ENCODE results near the gene TRAF5. TPM values are rescaled to one million over a fixed set of nuclear protein-coding genes. Genes with fewer than 3 reads are reported as not detected.

Gene TRAF5
- total and polyA plus RNA-seq, 4 donors = 0.68 to 3.3 (median 1.6) TPM

- no peaks in the 10 kb centered on the region for H3K27me3 ChIP-seq (ENCODE audit: control insufficient read depth in 4 of 4, insufficient read depth in 4 of 4, low read length in 3 of 4)
- no peak for DNase-seq (ENCODE audit: low spot score)
- TF ChIP-seq FOXA2 (IDR thresholded peaks at IDR 0.05) (no peak), RAD21 (IDR thresholded peaks at IDR 0.05) (no peak), HNF4A (conservative IDR thresholded peaks at IDR 0.05) (no peak), YY1 (IDR thresholded peaks at IDR 0.05) (no peak), NR2F2 (IDR thresholded peaks at IDR 0.05) (no peak), RXRA (IDR thresholded peaks at IDR 0.05) (no peak), EGR1 (IDR thresholded peaks at IDR 0.05; ENCODE audit: low read depth in 2 of 2) (no peak)
- TF ChIP-seq, protein P1, sequence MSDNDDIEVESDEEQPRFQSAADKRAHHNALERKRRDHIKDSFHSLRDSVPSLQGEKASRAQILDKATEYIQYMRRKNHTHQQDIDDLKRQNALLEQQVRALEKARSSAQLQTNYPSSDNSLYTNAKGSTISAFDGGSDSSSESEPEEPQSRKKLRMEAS (IDR thresholded peaks at IDR 0.05) = no peak
- no peak overlapping the region for H3K4me3 ChIP-seq (ENCODE audit: low read depth in 1 of 3, low read length in 3 of 3)
- H3K4me1 ChIP-seq (ENCODE audit: control insufficient read depth in 4 of 4, insufficient read depth in 4 of 4, low read length in 3 of 4) = no peaks in the 10 kb centered on the region
- no peaks in the 10 kb centered on the region for H3K36me3 ChIP-seq (ENCODE audit: control insufficient read depth in 4 of 4, insufficient read depth in 3 of 4, low read depth in 1 of 4, low read length in 3 of 4)
- 40% methylated on average over 1 of the region's 1 CpG for WGBS
- no peaks in the 10 kb centered on the region for H3K9me3 ChIP-seq (ENCODE audit: control insufficient read depth in 4 of 4, low read length in 3 of 4)
- no peak overlapping the region for H3K9ac ChIP-seq (ENCODE audit: low read depth in 1 of 2, low read length in 2 of 2)
- H3K27ac ChIP-seq (ENCODE audit: low read depth in 1 of 2, low read length in 2 of 2) = no peak overlapping the region
Measured at GRCh38 chr1:211353562-211354212, 27.1 kb downstream of the TRAF5 start.

DNA sequence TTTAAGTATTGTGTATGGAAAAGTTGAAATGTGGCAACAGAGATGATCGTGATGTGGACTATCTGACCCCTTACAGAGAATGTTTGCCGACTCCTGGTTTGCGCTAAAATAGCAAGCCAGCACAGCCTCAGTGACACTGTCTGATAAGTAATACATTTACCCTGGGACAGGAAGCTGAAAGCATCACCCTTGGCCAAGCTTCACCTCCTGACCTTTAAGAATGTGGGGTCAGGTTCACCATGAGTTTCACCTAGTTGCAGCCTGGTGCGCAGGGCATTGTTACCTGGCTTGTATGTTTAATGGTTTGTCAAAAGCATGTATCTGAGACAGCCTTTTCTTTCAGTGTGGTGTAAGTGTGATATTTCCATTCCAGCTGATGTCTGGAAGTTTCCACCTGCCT lies 29.2 kb downstream of the TRAF5 start:
- no peaks in the 10 kb centered on the region for H3K27me3 ChIP-seq (ENCODE audit: control insufficient read depth in 4 of 4, insufficient read depth in 4 of 4, low read length in 3 of 4)
- no peaks in the 10 kb centered on the region for H3K4me1 ChIP-seq (ENCODE audit: control insufficient read depth in 4 of 4, insufficient read depth in 4 of 4, low read length in 3 of 4)
- no peak overlapping the region for H3K9ac ChIP-seq (ENCODE audit: low read depth in 1 of 2, low read length in 2 of 2)
- H3K9me3 ChIP-seq (ENCODE audit: control insufficient read depth in 4 of 4, low read length in 3 of 4) = no peaks in the 10 kb centered on the region
- H3K4me3 ChIP-seq (ENCODE audit: low read depth in 1 of 3, low read length in 3 of 3) = no peak overlapping the region
- no peak for DNase-seq (ENCODE audit: low spot score)
- H3K36me3 ChIP-seq (ENCODE audit: control insufficient read depth in 4 of 4, insufficient read depth in 3 of 4, low read depth in 1 of 4, low read length in 3 of 4) = no peaks in the 10 kb centered on the region
- TF ChIP-seq TAF1 (conservative IDR thresholded peaks at IDR 0.05) (no peak), NR2F2 (IDR thresholded peaks at IDR 0.05) (no peak), RAD21 (IDR thresholded peaks at IDR 0.05) (no peak), CTCF (IDR thresholded peaks at IDR 0.05; ENCODE audit: low read depth, low read length, missing input control) (no peak), FOXA1 (IDR thresholded peaks at IDR 0.05) (no peak), ZBTB33 (IDR thresholded peaks at IDR 0.05) (no peak), HNF4A (conservative IDR thresholded peaks at IDR 0.05) (no peak), SP1 (IDR thresholded peaks at IDR 0.05) (no peak), HNF4G (IDR thresholded peaks at IDR 0.05) (no peak), EGR1 (IDR thresholded peaks at IDR 0.05; ENCODE audit: low read depth in 2 of 2) (no peak), GABPA (IDR thresholded peaks at IDR 0.05 in 1 of 2, conservative IDR thresholded peaks at IDR 0.05 in 1 of 2) (no peak)
- TF ChIP-seq, protein P2, sequence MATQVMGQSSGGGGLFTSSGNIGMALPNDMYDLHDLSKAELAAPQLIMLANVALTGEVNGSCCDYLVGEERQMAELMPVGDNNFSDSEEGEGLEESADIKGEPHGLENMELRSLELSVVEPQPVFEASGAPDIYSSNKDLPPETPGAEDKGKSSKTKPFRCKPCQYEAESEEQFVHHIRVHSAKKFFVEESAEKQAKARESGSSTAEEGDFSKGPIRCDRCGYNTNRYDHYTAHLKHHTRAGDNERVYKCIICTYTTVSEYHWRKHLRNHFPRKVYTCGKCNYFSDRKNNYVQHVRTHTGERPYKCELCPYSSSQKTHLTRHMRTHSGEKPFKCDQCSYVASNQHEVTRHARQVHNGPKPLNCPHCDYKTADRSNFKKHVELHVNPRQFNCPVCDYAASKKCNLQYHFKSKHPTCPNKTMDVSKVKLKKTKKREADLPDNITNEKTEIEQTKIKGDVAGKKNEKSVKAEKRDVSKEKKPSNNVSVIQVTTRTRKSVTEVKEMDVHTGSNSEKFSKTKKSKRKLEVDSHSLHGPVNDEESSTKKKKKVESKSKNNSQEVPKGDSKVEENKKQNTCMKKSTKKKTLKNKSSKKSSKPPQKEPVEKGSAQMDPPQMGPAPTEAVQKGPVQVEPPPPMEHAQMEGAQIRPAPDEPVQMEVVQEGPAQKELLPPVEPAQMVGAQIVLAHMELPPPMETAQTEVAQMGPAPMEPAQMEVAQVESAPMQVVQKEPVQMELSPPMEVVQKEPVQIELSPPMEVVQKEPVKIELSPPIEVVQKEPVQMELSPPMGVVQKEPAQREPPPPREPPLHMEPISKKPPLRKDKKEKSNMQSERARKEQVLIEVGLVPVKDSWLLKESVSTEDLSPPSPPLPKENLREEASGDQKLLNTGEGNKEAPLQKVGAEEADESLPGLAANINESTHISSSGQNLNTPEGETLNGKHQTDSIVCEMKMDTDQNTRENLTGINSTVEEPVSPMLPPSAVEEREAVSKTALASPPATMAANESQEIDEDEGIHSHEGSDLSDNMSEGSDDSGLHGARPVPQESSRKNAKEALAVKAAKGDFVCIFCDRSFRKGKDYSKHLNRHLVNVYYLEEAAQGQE (IDR thresholded peaks at IDR 0.05) = no peak
- no peak overlapping the region for H3K27ac ChIP-seq (ENCODE audit: low read depth in 1 of 2, low read length in 2 of 2)
- WGBS = 59% methylated on average over 4 of the region's 4 CpGs
